NCI-H2171 treated with DMSO at 0.1 percent for 48 hours (cell line): ENCODE measurements around the gene IMPDH1.

Source experiments
- DNase-seq: peaks from one replicate; lab custom pipeline; 2025; lab: John Stamatoyannopoulos, UW

Gene IMPDH1

DNA sequence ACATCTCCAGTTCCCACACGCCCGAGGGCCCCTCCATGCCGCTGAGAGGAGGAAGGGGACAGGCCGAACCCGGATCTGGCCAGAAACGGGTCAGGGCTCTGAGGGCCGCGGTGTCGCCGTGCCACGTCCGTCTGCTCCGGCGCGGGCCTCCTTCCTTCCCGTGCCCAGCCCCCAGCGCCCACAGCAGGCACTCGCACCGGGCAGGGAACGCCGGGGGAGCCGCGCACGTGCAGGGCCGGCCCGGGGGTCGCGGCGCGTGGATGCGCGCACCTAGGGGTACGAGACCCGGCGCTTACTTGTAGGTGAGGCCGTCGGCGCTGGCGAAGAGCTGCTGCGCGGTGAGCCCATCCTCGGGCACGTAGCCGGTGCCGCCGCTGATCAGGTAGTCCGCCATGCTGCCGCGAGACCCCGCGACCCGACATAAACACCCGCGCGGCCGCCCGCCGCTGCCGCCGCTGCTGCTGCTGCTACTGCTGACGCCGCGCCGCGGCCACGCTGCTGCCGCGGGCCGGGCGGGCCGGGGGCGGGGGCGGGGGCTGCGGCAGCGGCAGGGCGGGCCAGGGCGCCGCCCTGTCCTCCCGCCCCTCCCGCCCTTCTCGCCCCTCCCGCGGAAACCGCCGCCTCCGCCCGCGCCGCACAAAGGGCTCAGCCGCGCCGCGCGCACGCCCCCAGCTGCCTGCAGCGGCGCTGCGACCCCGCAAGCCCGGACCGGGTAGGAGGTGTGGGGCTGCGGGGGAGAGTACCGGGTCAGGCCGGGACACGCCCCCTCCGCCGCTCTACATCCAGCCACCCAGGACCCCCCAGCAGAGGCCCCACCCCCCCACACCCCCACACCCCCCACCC is 4.1 kb downstream of the IMPDH1 start:
- peak; percentile 56 for DNase-seq

DNA sequence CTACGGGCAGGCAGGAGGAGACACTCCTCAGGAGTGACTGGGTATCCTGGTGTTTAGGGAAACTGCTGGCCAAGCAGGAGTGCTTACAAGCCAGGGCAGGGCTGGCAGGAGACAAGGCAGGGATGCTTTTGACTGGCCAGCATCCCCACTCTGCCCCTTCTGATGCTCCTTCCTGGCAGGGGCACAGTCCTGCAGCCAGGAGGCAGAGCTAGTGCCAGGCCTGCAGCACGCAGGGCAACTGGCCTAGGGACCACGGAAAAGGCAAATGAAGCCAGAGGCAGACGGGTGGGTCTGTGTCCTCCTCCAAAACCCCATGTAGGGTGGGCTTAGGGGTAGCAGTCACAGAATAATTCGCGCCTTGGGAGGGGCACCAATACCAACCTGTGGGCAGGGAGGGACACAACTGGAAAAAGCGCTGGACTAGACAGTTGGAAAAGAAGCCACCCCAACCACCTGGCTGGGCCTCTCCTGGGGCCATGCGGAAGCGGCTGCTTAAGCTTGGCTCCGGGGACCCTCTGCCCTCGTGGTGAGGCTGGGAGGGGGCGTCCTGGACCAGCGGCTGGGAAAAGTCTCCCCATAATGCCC is 4.8 kb downstream of the IMPDH1 start:
- peak; percentile 20 for DNase-seq

DNA sequence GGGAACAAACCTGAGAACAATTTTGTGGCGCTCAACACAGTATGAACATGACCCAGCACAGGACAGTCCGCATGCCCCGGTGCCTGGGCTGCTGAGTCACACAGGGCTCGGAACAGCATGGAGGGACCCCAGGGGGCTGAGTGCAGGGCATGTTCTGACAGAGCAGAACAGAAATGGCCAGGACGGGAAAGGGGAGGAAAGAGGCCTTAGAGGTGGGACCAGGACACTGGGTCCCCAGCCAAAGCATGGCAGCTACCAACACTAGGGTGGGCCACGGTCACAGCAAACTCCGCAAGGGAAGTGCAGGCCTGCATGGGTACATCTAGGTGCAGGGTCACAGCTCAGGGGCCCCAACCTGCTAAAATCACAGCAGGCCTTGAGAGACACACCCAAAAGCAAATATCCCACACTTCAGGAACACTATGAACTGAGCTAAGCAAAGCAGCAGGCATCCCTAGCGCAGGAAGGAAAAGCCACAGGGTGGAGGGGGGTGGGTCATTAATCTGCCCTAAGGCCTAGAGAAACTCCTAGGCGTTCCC is 5.6 kb downstream of the IMPDH1 start:
- DNase-seq, result no peak

DNA sequence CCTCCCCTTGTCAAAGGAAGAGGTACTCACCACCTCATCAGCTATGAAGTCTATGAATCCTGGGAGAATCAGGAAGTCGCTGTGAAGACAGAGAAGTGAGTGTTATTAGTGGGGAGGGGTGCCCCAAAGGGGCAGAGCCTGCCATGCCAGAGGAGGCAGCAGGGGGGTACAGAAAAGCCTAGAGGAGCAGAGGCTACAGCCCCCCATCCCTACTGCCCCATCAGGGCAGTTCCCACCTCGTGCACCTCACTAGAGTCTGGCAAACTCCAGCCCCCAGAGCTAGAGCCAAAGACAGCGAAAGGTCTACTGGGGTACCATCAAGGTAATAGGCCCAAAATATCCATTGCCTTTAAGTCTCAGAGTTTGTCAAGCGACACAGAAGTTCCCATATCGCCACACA is 6.1 kb downstream of the IMPDH1 start:
- DNase-seq, result no peak

DNA sequence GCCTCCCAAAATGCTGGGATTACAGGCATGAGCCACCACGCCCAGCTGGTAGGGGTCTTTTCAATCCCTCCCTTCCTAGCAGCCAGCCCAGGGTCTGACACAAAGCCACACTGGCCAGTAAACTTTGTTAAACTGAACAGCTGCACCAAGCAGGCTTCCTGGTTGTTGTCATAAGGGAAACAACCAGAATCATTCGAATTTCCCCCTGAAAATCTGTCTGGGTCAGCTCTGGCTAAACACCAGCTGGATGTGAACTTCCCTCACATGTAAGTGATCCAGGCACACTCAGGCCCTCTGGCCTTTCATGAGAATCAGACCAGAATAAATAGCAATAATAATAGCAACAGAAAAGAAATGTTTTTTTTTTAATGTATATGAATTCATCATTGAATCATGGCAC is 7.4 kb downstream of the IMPDH1 start:
- no peak for DNase-seq

DNA sequence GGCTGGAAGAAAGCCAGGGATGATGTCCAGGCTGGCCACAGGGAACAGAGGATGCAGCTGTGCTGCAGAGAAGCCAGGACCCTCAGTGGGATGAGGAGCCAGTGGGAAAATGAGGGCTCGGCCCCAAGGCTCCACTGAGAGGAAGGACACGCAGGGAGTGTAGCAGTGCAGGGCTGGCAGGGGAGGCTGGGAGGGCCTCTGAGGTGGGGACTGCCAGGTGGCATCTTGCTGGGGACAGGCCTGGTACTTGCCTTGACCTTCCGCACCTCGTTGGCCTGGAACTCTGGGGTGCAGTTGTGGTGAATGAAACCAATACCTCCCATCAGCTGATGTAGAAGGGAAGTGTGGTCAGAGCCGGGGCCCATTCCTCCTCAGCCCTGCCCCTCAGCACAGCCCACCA is 9.2 kb downstream of the IMPDH1 start:
- DNase-seq, result no peak

DNA sequence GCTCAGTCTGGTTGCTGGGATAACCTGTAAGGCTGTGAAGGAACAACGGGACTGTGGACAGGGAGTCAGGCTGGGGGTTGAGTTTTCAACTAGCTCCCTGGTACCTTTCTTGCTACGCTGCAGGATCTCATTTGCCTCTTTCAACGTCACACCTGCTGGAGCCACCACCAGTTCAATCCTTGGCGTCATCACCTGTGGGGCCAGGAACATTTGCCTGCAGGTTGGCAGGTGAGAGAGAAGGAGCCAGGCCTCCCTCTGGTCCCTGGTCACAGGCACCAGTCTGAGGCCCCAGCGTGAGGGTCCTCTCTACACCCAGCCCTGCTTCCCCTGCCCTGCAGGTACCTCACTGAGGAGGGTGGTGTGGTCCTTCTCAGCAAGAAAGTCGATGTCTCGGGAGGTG is 9.8 kb downstream of the IMPDH1 start:
- DNase-seq, result no peak

DNA sequence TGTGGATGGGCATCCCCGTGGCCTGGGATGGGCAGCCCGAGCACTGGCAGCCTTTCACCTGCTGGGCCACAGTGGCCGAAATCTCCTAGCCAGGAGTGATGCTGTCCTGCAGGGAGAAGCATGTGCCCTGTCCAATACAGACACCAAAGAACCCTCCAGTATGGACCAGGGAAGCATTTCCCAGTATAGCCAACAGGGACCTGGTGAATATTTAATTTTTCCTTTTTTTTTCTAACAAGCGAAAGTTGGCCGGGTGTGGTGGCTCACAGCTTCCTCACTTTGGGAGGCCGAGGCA is 11.0 kb downstream of the IMPDH1 start:
- no peak for DNase-seq

DNA sequence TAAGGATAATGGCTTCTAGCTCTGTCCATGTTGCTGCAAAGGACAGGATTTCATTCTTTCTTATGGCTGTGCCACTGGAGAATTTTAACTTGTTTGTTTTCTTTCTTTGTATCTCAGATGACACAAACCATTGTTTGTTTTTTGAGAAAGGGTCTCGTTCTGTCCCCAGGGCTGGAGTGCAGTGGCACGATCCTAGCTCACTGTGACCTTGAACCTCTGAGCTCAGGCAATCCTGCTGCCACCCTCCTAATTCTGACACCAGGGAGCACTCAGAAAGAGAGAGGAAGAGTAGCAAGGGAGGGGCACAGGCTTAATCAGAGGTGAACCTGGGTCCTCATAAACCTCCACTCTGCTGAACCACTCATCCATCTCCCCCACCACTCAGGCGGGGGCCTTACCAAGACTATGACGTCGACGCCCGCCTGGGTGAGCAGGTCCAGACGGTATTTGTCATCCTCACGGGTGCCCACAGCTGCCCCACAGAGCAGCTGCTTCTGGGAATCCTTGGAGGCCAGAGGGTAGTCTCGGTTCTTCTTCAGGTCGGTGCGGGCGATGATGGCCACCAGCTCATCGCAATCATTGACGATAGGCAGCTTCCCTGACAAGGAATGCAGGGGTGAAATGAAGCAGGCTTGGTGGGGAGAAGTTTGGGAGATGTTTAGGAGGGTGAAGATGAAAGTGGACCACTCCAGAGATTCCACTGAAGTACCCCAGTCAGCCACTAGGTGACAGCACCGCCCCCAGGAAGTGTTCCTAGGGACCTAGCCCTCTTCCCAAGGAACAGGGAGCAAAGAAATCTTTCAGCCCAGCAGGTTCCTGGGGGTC is 11.6 kb downstream of the IMPDH1 start:
- DNase-seq, result peak; percentile 24

DNA sequence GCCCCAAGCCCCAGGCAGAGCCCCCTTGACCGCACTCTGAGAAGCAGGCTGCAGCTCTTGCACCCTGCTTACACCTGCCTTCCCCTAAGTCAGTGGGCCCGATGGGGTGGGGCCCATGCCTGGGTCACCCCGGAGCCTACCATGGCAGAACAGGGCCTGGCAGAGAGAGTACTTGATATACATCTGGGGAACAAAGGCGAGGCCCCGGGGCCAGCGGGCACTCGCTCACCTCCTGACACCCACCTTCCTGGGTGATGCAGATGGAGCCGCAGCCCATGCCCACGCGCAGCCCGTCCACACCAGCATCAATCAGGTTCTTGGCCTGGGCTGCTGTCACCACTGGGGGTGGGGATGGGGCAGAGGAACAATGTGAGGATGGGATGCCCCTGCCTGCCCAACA is 13.4 kb downstream of the IMPDH1 start:
- DNase-seq, result no peak

DNA sequence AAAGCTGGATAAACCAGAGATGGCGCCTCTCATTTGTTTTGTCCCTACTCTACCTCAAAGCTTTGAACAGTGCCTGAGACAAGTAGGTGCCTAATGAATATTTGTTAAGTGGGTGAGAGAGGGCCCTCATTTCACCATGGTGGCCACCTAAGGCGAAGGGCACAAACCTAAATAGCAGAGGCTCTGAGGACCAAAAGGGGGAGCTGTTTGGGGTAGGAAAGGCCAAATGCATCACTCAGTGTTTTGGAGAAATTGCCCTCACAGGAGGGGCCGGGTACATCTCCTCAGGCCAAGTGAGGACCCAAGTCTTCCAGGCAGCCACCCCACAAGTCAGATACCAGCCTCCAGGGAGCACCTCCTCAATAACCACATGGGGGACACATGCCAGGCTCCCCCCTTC is 14.0 kb downstream of the IMPDH1 start:
- DNase-seq, result no peak

DNA sequence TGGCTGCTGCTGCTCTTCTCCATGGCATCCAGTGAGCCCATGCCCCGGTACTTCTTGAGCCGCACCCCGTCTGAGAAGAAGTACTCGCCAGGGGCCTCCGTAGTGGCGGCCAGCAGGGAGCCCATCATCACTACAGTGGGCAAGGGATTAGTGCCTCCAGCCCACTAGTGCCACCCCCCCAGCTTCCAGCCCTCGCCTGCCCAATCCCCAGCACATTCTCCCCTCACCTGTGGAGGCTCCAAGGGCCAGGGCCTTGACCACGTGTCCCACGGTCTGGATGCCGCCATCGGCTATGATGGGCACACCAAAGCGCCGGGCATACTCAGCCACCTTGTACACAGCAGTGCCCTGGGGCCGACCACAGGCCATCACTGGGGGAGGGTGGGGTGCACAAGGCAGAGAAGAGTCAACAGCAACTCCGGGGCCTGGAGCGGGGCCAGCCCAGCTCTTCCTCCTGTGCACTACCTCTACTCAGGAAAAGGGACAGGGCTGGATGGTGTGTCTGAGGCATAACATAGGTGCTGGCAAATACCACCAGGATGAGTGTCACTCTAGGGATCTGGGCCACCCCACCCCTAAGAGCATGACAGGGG is 14.8 kb downstream of the IMPDH1 start:
- DNase-seq, result no peak

DNA sequence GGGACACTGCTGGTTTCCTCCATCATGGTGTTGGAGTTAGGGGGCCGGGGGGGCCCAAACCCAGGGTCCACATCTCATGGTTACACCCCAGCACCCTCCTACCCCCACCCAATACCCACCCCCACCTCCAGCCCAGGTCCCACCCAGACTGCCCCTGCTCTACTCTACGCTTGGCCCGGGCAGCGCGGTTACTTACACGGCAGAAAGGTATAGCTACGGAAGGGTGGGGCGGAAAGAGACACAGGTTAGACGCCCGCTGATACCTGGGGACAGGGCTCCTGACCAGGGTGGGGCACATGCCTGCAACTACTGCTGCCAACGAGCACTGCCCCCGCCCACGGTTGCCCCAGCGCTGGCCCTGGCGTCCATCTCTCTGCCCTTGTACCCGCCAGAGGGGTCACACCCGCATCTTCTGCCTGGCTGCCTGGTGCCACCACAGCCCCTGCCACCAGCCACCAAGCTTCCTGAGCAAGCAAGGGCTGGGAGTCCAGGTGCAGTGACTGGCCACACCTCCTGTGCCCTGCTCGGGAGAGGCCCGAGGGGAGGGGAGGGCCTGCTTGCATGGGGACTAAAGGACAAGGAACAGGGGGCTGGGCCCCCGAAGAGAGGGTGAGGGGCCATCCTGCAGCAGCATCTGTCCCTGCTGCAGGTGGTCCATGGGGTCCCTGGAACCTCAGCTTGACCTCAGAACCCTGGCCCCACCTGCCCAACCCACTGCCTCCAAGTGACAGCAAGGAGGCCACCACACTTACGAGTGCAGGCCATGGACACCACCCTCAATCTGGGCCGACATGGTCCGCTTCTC is 16.1 kb downstream of the IMPDH1 start:
- DNase-seq, result no peak

DNA sequence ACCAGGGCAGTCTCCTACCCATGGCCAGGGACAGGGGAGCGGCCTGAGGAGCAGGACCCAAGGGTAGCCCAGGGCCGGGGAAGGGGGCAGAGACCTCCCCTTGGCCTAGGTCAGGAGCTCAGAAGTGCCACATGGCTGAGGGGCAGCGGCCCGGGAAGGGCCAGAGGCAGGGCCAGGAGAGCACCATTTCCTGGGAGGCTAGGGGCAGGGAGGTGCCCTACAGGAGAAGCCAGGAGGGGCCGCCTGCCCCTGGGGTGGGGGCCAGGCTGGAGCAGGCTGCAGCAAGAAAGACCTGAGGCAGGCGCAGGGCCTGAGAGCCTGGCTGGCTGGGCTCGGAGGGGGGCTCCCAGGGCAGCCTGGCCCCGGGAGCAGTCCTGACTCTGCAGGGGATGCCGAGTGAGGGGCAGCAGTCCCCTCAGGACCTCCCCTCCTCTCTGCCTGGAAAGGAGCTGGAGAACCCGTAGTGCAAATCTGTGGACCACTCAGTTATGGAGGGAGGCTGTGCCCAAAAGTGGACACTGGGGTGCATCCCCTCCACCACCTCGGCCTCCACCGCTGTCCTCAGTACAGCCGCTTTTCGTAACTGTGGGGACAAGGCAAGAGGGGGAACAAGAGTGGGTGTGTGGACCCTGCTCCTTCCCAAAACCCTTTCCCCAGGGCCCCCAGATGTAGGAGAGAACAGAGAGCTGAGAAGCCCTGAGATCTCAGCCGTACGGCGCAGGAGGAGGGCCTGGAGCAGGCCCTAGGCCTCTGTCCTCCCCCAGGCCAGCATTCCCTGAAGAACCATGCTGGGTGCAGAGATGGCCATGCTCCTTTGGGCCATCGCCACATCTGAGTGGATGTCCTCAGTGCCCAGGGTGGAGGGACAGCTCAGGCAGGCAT is 17.1 kb downstream of the IMPDH1 start:
- no peak for DNase-seq

DNA sequence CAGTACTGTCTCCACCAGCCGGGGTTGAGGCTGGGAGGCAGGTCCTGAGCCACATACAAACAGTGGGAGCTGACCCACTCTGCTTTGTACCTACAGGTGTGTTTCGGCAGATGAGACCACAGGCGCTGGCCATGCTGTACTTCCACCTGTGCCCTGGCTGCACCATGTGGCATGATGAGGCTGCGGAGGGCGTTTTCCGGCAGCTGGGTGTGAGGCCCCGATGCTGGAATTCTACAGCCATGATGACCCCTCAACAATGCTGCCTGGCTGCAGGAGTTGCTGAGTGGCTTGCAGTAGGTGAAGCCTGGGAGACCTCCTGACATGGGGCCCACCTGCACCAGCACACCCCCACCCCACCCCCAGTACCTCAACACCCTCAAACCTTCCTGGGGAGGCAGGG is 18.0 kb downstream of the IMPDH1 start:
- no peak for DNase-seq

DNA sequence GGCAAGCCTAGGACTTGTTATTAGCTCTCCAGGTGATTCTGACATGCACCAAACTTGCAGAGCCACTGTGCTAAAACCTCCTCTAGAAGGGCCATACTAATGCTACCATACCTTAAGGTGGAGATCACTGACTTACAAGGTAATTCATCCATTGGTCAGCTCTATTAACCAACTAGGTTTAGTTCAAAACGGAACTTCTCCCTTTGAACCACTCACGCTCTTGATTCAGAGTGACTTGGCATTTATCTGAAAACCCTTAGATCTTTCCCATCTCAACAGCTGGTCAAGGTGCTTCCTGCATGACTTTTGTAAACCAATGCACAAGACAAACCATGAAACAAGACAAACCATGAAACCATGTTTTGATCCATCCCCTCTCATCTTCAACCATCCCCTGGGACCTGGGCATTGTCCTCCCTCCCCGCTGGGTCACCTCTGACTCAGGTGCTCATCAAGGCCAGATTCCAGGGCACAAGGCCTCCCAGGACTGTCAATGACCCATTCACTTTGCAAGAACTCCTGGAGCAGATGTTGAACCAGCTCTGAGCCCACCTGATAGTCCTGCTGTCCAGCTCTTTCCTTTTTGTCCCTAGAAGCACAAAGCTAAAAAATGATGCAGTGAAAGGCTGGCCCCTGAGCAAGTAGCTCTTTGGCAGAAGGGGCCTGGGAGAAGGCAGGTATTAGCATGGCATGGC is 18.8 kb downstream of the IMPDH1 start:
- DNase-seq, result no peak

DNA sequence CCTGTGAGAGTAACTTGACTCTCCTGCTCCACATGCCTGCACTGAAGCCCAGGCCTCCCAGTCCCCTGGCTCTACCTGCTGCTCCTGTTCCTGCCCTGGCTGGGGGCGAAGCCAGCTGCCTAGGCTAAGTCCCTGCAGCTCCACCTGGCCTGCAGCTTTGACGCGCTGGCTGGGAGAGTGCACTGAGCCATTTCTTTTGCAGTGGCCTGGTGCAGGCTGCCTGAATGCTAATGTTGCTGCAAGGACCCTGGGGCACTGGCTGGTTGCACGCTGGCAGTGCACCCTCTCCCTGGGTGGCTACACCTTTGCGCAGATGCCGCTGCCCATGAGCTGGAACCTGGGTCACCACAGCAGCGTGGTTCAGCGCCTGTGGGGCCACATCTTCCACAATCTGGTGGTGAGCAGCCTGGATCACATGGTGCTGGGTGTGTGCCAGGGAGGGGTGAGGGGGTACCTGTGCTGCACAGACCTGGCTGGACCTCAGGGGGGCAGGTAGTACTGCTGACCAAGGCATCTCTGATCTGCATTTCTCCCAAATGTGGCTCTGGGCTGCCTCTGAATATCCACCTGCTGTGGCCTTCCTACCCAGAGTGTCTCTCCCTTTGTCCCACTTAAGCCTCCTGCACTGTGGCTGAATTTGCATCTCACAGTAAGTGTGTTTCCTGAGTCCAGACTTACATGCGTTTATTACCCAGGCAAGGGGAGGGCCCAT is 20.0 kb downstream of the IMPDH1 start:
- DNase-seq, result peak; percentile 71

DNA sequence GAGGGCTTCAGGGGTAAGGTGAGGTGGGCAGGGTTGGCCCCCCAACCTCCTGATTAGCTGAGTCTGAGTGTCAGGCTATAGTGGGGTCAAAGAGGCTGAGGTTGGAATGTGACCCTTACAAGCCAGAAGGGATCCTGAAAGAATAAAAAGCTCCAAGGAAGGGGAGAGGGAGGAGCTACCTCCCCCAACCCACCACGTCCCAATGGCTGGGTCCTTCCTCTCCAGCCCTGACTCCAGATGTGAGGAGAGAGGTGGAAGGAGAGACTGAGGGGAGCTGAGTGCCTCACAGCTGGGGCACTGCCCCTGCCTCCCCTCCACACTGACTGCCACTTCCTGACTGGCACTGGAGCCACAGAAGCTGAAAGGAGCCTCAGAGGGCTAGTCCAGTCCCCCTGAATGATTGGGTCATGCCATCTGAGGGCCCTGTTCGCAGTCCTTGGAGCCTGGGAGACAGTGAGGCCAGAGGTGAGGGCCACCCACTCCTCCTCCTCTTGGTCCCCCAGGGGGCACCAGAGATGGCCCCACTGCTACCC is 20.6 kb downstream of the IMPDH1 start:
- DNase-seq, result no peak

DNA sequence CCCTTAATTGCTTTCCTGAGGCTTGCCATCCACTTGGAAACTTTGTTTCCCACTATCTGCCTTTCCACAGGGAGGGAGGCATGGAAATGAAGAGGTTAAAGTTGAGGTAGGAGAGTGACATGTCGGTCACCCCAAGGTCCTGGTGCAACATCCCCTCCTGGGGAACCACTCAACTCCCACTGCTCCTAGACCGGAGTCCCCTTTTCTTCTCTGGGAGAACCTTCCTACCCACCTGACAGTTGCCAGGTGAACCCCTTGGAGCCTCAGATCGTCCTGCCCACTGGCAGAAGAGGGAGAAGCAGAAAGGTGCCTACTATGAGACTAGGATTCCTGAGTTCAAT is 21.7 kb downstream of the IMPDH1 start:
- no peak for DNase-seq
